22Rv1 (cell line): ENCODE measurements around the gene TGFB3.
"Not testable (repeated sequence)": the region's sequence is repeated elsewhere in the genome, so short reads cannot be mapped to it uniquely, and the experiment has no call there.

Experiments
- CTCF ChIP-seq: fragments of 450-650 bp; IDR thresholded peaks from 2 replicates; pipeline ENCODE4 v1.5.1; 2017; ENCODE audit warnings: mild to moderate bottlenecking
- ZFX ChIP-seq: fragments of 450-650 bp; IDR thresholded peaks from 2 replicates; pipeline ENCODE4 v1.6.1; 2017; ENCODE audit warnings: antibody characterized with exemption, borderline replicate concordance

GRCh38 chr14:75925141-75925840 lies 56.5 kb downstream of the TGFB3 start:
- TF ChIP-seq CTCF, ZFX: not testable (repeated sequence)
